H1 (cell line): Measurements from ENCODE around the gene CBLN2. TPM values are rescaled to one million over a fixed set of nuclear protein-coding genes. Genes with fewer than 3 reads are reported as not detected.

Experiments
- CREB1 ChIP-seq: IDR thresholded peaks from 2 replicates; pipeline ENCODE4 v1.6.1; 2012; ENCODE audit warnings: inconsistent platforms
- polyA plus RNA-seq, 7 experiments: library from polyadenylated mRNA; depleted of rRNA in 3 of 7; stranded (reverse) in 5 of 7; unstranded in 2 of 7; fragments of >200 nt in 5 of 7; fragments of 200-250 nt in 2 of 7; gene quantifications; 1 replicate in 5 of 7; 2 replicates in 1 of 7; 4 replicates in 1 of 7; pipeline versions ENCODE4 v1.2.1 to v1.2.3, GENCODE V29; 2011 to 2013; ENCODE audit warnings: missing spikeins in 2 of 7, mixed read lengths in 2 of 7
- total RNA-seq: library from RNA; stranded (reverse); fragmentation: NEBNext Ultra II Directional; extraction: Animal tissue kit (Norgen Biotek cat#: 25700); gene quantifications from 2 replicates; pipeline ENCODE4 v1.2.1, GENCODE V29; 2021
- TF ChIP-seq, protein P1 (sequence below), 3 experiments: IDR thresholded peaks; 1 replicate in 2 of 3; 2 replicates in 1 of 3; pipeline versions ENCODE4 v1.5.1 to v1.6.1; 2011; ENCODE audit warnings: low read length in 3 of 3, mild to moderate bottlenecking in 3 of 3, inconsistent platforms in 2 of 3, low read depth in 1 of 3, moderate library complexity in 1 of 3; ENCODE audit not compliant: insufficient read depth in 1 of 3; ENCODE audit errors: control extremely low read depth in 1 of 3

CBLN2 gene
- total and polyA plus RNA-seq, 2 of the 8 experiments (the other 6 are each of a cell fraction or from before 2014, with no cell fraction given): not detected

DNA sequence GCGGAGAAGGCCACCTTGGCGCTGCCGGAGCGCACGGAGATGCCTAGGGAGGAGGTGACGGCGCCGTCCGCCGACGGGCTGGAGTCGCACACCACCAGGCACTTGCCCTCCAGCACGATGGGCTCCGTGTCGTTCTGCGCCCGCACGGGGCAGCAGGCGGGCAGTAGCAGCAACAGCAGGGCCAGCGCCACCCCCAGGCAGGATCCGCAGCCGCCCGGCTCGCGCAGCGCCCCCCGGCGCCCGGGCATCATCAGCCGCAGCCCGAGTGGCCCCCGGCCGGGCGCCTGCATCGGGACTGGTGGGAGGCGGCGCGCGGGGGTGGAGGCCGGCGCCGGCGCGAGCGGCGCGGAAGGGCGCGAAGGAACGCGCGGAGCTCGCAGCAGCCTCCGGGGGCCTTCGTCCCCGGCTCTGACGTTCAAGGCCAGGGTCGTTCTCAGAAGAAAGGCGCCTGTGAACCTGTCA is 2.2 kb downstream of the CBLN2 start (continued):
- no peak for TF ChIP-seq CREB1
- TF ChIP-seq, protein P1, sequence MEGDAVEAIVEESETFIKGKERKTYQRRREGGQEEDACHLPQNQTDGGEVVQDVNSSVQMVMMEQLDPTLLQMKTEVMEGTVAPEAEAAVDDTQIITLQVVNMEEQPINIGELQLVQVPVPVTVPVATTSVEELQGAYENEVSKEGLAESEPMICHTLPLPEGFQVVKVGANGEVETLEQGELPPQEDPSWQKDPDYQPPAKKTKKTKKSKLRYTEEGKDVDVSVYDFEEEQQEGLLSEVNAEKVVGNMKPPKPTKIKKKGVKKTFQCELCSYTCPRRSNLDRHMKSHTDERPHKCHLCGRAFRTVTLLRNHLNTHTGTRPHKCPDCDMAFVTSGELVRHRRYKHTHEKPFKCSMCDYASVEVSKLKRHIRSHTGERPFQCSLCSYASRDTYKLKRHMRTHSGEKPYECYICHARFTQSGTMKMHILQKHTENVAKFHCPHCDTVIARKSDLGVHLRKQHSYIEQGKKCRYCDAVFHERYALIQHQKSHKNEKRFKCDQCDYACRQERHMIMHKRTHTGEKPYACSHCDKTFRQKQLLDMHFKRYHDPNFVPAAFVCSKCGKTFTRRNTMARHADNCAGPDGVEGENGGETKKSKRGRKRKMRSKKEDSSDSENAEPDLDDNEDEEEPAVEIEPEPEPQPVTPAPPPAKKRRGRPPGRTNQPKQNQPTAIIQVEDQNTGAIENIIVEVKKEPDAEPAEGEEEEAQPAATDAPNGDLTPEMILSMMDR (IDR thresholded peaks at IDR 0.05; ENCODE audit: control extremely low read depth in 1 of 3, insufficient read depth in 1 of 3, low read depth in 1 of 3, low read length in 3 of 3): peak; percentile 27 to 83 (median 45)
